GM23248 (cell line): ENCODE data around the gene WNT7B. TPM values are rescaled to one million over a fixed set of nuclear protein-coding genes. Genes with fewer than 3 reads are reported as not detected.

Source experiments
- DNase-seq: peaks from one replicate; pipeline ENCODE4 v3.0.0-alpha.2; 2015
- H2AFZ ChIP-seq: fragments of 200-600 bp; sonication (generic); 2 replicates; pipeline ENCODE4 v1.6.1; 2016; ENCODE audit warnings: antibody characterized with exemption
- H3F3A ChIP-seq: fragments of 200-600 bp; sonication (generic); 2 replicates; pipeline ENCODE4 v1.6.1; 2016; ENCODE audit warnings: mild to moderate bottlenecking, antibody characterized with exemption, mixed run types; ENCODE audit not compliant: insufficient read depth
- H3K27ac ChIP-seq: fragments of 200-600 bp; sonication (generic); 2 replicates; pipeline ENCODE4 v1.5.1; 2016; ENCODE audit warnings: mild to moderate bottlenecking
- H3K27me3 ChIP-seq: fragments of 200-600 bp; sonication (generic); replicated peaks from 2 replicates; pipeline ENCODE4 v1.6.1; 2016; ENCODE audit warnings: mild to moderate bottlenecking; ENCODE audit not compliant: insufficient read depth
- H3K36me3 ChIP-seq: fragments of 200-600 bp; sonication (generic); 2 replicates; pipeline ENCODE4 v1.6.1; 2016; ENCODE audit warnings: low read depth, mild to moderate bottlenecking
- H3K4me1 ChIP-seq: fragments of 200-600 bp; sonication (generic); 2 replicates; pipeline ENCODE4 v1.6.1; 2016; ENCODE audit warnings: mild to moderate bottlenecking; ENCODE audit not compliant: insufficient read depth
- H3K4me2 ChIP-seq: fragments of 200-600 bp; sonication (generic); one replicate; pipeline ENCODE4 v1.6.1; 2016; ENCODE audit warnings: mild to moderate bottlenecking; ENCODE audit not compliant: unreplicated experiment
- H3K4me3 ChIP-seq: fragments of 200-600 bp; sonication (generic); 2 replicates; pipeline ENCODE4 v1.5.1; 2016; ENCODE audit warnings: mild to moderate bottlenecking
- H3K79me2 ChIP-seq: fragments of 200-600 bp; sonication (generic); 2 replicates; pipeline ENCODE4 v1.6.1; 2016; ENCODE audit warnings: mild to moderate bottlenecking; ENCODE audit not compliant: insufficient read depth
- H3K9ac ChIP-seq: fragments of 200-600 bp; sonication (generic); 2 replicates; pipeline ENCODE4 v1.6.1; 2016; ENCODE audit warnings: mild to moderate bottlenecking
- H3K9me2 ChIP-seq: fragments of 200-600 bp; sonication (generic); 2 replicates; pipeline ENCODE4 v1.6.1; 2016; ENCODE audit warnings: mixed run types, mild to moderate bottlenecking, moderate library complexity; ENCODE audit not compliant: insufficient read depth
- H3K9me3 ChIP-seq: fragments of 200-600 bp; sonication (generic); one replicate; pipeline ENCODE4 v1.6.1; 2017; ENCODE audit warnings: low read depth
- H4K20me1 ChIP-seq: fragments of 200-600 bp; sonication (generic); 2 replicates; pipeline ENCODE4 v1.6.0; 2016; ENCODE audit not compliant: insufficient read depth
- EZH2 ChIP-seq: fragments of 200-600 bp; sonication (generic); IDR thresholded peaks from 2 replicates; pipeline ENCODE4 v1.6.1; 2018; ENCODE audit warnings: antibody characterized with exemption, mild to moderate bottlenecking; ENCODE audit not compliant: insufficient read depth, poor library complexity, severe bottlenecking
- EZH2phosphoT487 ChIP-seq: fragments of 200-600 bp; sonication (generic); IDR thresholded peaks from 2 replicates; pipeline ENCODE4 v1.6.1; 2018; ENCODE audit warnings: antibody characterized with exemption, moderate library complexity, mild to moderate bottlenecking, low read depth; ENCODE audit not compliant: insufficient read depth
- WGBS, 2 experiments: methylation state at CpG; one replicate each; pipeline ENCODE4 v1.1.6; 2015 to 2017; ENCODE audit warnings: low lambda C conversion rate in 2 of 2, low coverage in 1 of 2; ENCODE audit errors: missing lambda C conversion rate in 2 of 2; 5-methylcytosine and 5-hydroxymethylcytosine counted together
- in situ Hi-C: fragments of 300-500 bp; cut with MboI; formaldehyde crosslinking; loops from 2 replicates; pipeline ENCODE4 v1.15.0; 2020
- polyA plus RNA-seq: library from polyadenylated mRNA; unstranded; fragments of >200 nt; fragmentation: Nextera tagmentation; extraction: Ambion mirVana; gene quantifications from 2 replicates; pipeline ENCODE4 v1.2.1, GENCODE V29; 2016
- total RNA-seq: library from RNA; depleted of rRNA; stranded (reverse); fragments of >200 nt; shearing (Covaris generic); gene quantifications from 2 replicates; pipeline ENCODE4 v1.2.3, GENCODE V29; 2014

Gene WNT7B
- total and polyA plus RNA-seq, 2 experiments from 2014 or later, result not detected

DNA sequence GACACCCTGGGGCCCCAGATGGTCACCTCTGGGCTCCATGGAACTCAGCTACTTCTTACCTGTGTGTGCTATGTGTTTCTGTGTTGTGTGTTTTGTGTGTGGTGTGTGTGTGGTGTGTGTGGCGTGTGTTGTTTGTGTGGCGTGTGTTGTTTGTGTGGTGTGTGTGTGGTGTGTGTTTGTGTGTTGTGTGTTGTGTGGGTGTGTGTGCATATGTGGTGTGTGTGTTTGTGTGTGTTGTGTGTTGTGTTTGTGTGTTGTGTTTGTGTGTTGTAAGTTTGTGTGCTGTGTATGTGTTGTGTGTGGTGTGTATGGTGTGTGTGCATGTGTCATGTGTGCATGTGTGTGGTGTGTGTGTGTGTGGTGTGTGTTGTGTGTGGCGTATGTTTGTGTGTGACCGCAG lies 3.8 kb upstream of the WNT7B start:
- no peaks in the 10 kb centered on the region for H3K9me3 ChIP-seq
- H3K79me2 ChIP-seq, result no peaks in the 10 kb centered on the region
- 94 to 99% methylated on average over 4 of the region's 4 CpGs for WGBS, 2 experiments
- no peak for DNase-seq
- no peak overlapping the region for H3K4me3 ChIP-seq
- H3K4me2 ChIP-seq, result no peak overlapping the region
- H3K36me3 ChIP-seq, result no peaks in the 10 kb centered on the region
- H3K9ac ChIP-seq, result no peak overlapping the region
- H3K27ac ChIP-seq, result no peak overlapping the region
- in situ Hi-C loops, result loop anchor here (10.0 kb wide), 3 partner anchors 334 to 406 kb away; no protein-coding TSS in a partner anchor
- no peaks in the 10 kb centered on the region for H4K20me1 ChIP-seq
- no peaks in the 10 kb centered on the region for H3K4me1 ChIP-seq
- no peaks in the 10 kb centered on the region for H3F3A ChIP-seq
- H3K27me3 ChIP-seq, result peaks cover 12% of the 10 kb centered on the region
- H3K9me2 ChIP-seq, result no peaks in the 10 kb centered on the region
- no peak overlapping the region for H2AFZ ChIP-seq
- no peak for TF ChIP-seq EZH2phosphoT487
- no peak for TF ChIP-seq EZH2

DNA sequence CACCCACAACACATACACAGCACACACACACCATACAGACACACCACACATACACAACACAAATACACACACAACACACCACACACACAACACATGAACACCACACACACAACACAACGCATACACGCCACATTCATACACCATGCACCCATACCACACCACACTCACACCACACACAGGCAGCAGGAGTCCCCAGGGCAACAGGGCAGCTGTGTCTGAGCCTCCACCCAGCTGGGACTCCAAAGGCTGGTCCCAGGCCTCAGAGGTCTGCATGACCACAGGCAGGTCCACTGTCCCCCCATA lies 3.3 kb upstream of the WNT7B start:
- H3K36me3 ChIP-seq, result no peaks in the 10 kb centered on the region
- WGBS, 2 experiments, result 98 to 100% methylated on average over 2 of the region's 2 CpGs
- no peaks in the 10 kb centered on the region for H3K9me3 ChIP-seq
- in situ Hi-C loops, result loop anchor here (10.0 kb wide), 3 partner anchors 335 to 405 kb away; no protein-coding TSS in a partner anchor
- H3K4me3 ChIP-seq, result no peak overlapping the region
- no peaks in the 10 kb centered on the region for H3F3A ChIP-seq
- H3K4me2 ChIP-seq, result no peak overlapping the region
- no peaks in the 10 kb centered on the region for H3K79me2 ChIP-seq
- H3K27me3 ChIP-seq, result peaks cover 18% of the 10 kb centered on the region
- DNase-seq, result no peak
- no peak overlapping the region for H3K9ac ChIP-seq
- no peaks in the 10 kb centered on the region for H3K4me1 ChIP-seq
- TF ChIP-seq EZH2 (no peak), EZH2phosphoT487 (no peak)
- H2AFZ ChIP-seq, result no peak overlapping the region
- no peak overlapping the region for H3K27ac ChIP-seq
- H3K9me2 ChIP-seq, result no peaks in the 10 kb centered on the region
- H4K20me1 ChIP-seq, result no peaks in the 10 kb centered on the region

DNA sequence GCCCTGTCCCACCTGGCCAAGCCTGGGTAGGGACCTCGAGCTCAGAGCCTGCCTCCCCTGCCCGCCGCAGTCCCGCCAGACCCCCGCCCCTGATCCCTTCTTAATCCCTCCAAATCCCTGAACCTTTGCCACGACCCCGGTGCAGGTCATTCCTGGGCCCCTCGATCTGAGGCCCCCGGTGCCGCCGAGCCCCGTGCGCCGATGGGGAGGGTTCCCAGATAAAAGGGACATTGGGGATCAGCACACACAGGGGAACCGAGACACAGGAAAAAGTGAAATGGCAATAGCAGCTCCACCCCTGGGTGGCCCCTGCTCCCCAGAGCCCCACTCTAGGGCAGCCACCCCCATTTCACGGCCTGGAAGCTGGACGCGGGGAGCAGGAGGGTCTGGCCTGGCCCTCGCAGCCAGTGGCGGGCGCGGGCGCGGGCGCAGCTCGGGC lies 1.3 kb upstream of the WNT7B start:
- Histone ChIP-seq H3K9ac (no peak overlapping the region), H3K27ac (no peak overlapping the region), H3K4me2 (no peak overlapping the region), H3F3A (no peaks in the 10 kb centered on the region), H3K9me2 (no peaks in the 10 kb centered on the region), H3K9me3 (no peaks in the 10 kb centered on the region), H4K20me1 (no peaks in the 10 kb centered on the region), H3K4me1 (no peaks in the 10 kb centered on the region), H2AFZ (no peak overlapping the region), H3K79me2 (no peaks in the 10 kb centered on the region), H3K4me3 (peak overlapping the region; percentile 78), H3K36me3 (no peaks in the 10 kb centered on the region), H3K27me3 (peaks cover 37% of the 10 kb centered on the region)
- TF ChIP-seq EZH2phosphoT487 (0 out of 2 replicates have a peak, but pooled peaks have one; percentile 45), EZH2 (peak; percentile 60)
- no peak for DNase-seq
- WGBS, 2 experiments, result 1 to 7% methylated on average over 20 of the region's 26 CpGs
- in situ Hi-C loops, result no loop called here

DNA sequence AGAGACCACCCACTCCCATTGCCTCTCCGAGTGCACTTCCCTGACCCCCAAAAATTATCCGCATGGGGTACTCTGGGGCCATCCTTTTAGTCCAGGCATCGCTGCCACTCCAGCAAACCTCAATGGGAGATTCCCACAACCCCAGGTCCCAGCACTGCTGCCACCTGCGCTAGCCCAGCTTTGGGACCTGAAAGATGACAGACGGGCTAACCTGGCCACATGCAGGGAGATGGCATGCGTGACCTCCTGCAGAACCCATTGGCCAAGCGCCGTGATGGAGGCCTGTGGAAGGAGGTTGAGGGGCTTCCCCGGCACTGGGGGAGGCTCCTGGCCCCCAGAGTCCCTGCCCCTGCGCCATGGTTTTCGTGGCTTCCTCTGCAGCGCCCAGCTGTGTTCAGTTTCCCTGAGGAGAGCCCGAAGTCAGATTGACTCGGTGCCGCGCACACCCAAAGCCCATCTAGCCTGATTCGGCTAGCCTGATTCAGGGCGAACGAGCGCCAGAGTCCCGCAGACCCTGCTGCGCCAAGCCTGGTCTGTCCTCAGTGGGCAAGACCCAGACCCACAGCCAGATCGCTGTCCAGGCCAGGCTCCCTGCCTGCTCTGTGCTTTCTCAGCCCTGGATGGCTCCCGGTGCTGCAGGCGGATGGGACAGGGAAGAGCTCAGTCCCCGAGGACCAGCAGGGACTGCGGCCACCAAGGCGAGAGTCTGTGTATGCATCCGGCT lies 751 bp upstream of the WNT7B start:
- 0 to 1% methylated on average over 25 to 27 of the region's 29 CpGs for WGBS, 2 experiments
- no peak overlapping the region for H3K27ac ChIP-seq
- no peaks in the 10 kb centered on the region for H3F3A ChIP-seq
- no peaks in the 10 kb centered on the region for H4K20me1 ChIP-seq
- H3K4me3 ChIP-seq, result no peak overlapping the region
- H3K36me3 ChIP-seq, result no peaks in the 10 kb centered on the region
- no peak overlapping the region for H3K9ac ChIP-seq
- no peak overlapping the region for H3K4me2 ChIP-seq
- H3K79me2 ChIP-seq, result no peaks in the 10 kb centered on the region
- H2AFZ ChIP-seq, result no peak overlapping the region
- no peaks in the 10 kb centered on the region for H3K9me2 ChIP-seq
- H3K27me3 ChIP-seq, result peaks cover 39% of the 10 kb centered on the region
- peak; percentile 53 for DNase-seq
- H3K4me1 ChIP-seq, result no peaks in the 10 kb centered on the region
- no peak for TF ChIP-seq EZH2phosphoT487
- TF ChIP-seq EZH2, result peak; percentile 81
- H3K9me3 ChIP-seq, result no peaks in the 10 kb centered on the region
- in situ Hi-C loops, result no loop called here
